H1 (cell line): ENCODE measurements around the gene DMAC2. TPM values are rescaled to one million over a fixed set of nuclear protein-coding genes. Genes with fewer than 3 reads are reported as not detected.

Source experiments
- CTCF ChIA-PET: fragments of 300-600 bp; sonication (Branson Sonifier 250); formaldehyde crosslinking; loops from one replicate; lab custom pipeline; 2021; ENCODE audit not compliant: partially characterized antibody; lab: Charles Lee
- POLR2A ChIA-PET: fragments of 300-600 bp; sonication (Branson Sonifier 250); formaldehyde crosslinking; loops from one replicate; lab custom pipeline; 2021; ENCODE audit warnings: inconsistent platforms; ENCODE audit not compliant: partially characterized antibody; lab: Charles Lee
- DNase-seq, 2 experiments: peaks; one replicate each; pipeline versions ENCODE4 v3.0.0 to v3.0.0-alpha.2; 2010 to 2022; ENCODE audit warnings: low spot score in 2 of 2, low read depth in 1 of 2, mixed read lengths in 1 of 2
- FAIRE-seq: peaks from 2 replicates; lab custom pipeline; 2011; peaks lifted over from hg19 to GRCh38; lab: Jason Lieb, UNC
- H2AFZ ChIP-seq: 2 replicates; pipeline ENCODE4 v1.8.1; 2012; ENCODE audit warnings: low read length, inconsistent platforms
- H2AK5ac ChIP-seq: 2 replicates; pipeline ENCODE4 v1.6.1; 2013; ENCODE audit warnings: low read depth, low read length
- H2BK120ac ChIP-seq: replicated peaks from 2 replicates; pipeline ENCODE3; 2013; ENCODE audit warnings: low read depth, low read length, inconsistent platforms
- H2BK12ac ChIP-seq: 2 replicates; pipeline ENCODE4 v1.6.1; 2013; ENCODE audit warnings: low read depth, low read length
- H2BK15ac ChIP-seq: 2 replicates; pipeline ENCODE4 v1.6.1; 2013; ENCODE audit warnings: low read length
- H2BK20ac ChIP-seq: 2 replicates; pipeline ENCODE4 v1.6.1; 2013; ENCODE audit warnings: low read length
- H2BK5ac ChIP-seq: 2 replicates; pipeline ENCODE4 v1.6.1; 2013; ENCODE audit warnings: low read depth, low read length
- H3K14ac ChIP-seq: 2 replicates; pipeline ENCODE4 v1.6.1; 2013; ENCODE audit warnings: inconsistent platforms; ENCODE audit not compliant: insufficient read length
- H3K18ac ChIP-seq: 2 replicates; pipeline ENCODE4 v1.6.1; 2013; ENCODE audit warnings: low read length; ENCODE audit errors: extremely low read depth
- H3K23ac ChIP-seq: 2 replicates; pipeline ENCODE4 v1.6.1; 2013; ENCODE audit warnings: inconsistent platforms; ENCODE audit not compliant: insufficient read length
- H3K23me2 ChIP-seq: 2 replicates; pipeline ENCODE4 v1.6.1; 2013; ENCODE audit warnings: low read depth, low read length
- H3K27ac ChIP-seq: 2 replicates; pipeline ENCODE4 v1.6.1; 2011; ENCODE audit warnings: low read depth, low read length, inconsistent platforms
- H3K27me3 ChIP-seq, 4 experiments: replicated peaks in 1 of 4; 1 replicate in 1 of 4; 2 replicates in 3 of 4; pipeline versions ENCODE4 v1.6.1 to v1.8.1; 2011 to 2013; ENCODE audit warnings: low read length in 3 of 4, mild to moderate bottlenecking in 3 of 4, inconsistent platforms in 2 of 4, mixed read lengths in 2 of 4, moderate library complexity in 1 of 4; ENCODE audit not compliant: control insufficient read depth in 3 of 4, insufficient read depth in 3 of 4; ENCODE audit errors: extremely low read depth in 1 of 4
- H3K36me3 ChIP-seq, 4 experiments: 2 replicates each; pipeline versions ENCODE4 v1.6.1 to v1.8.1; 2011 to 2013; ENCODE audit warnings: mild to moderate bottlenecking in 4 of 4, low read length in 3 of 4, moderate library complexity in 2 of 4, control low read depth in 1 of 4, inconsistent platforms in 1 of 4; ENCODE audit not compliant: insufficient read depth in 4 of 4, control insufficient read depth in 2 of 4
- H3K4ac ChIP-seq: replicated peaks from 2 replicates; pipeline ENCODE3; 2013; ENCODE audit warnings: low read length, low read depth, mixed read lengths, inconsistent platforms; ENCODE audit not compliant: insufficient read length
- H3K4me1 ChIP-seq, 4 experiments: replicated peaks in 1 of 4; 1 replicate in 1 of 4; 2 replicates in 3 of 4; pipeline versions ENCODE4 v1.6.1 to v1.8.1; 2011 to 2013; ENCODE audit warnings: low read length in 3 of 4, inconsistent platforms in 2 of 4, mixed read lengths in 1 of 4; ENCODE audit not compliant: insufficient read depth in 4 of 4, control insufficient read depth in 3 of 4
- H3K4me2 ChIP-seq, 2 experiments: 2 replicates each; pipeline versions ENCODE4 v1.6.1 to v1.8.1; 2011 to 2013; ENCODE audit warnings: low read depth in 2 of 2, low read length in 2 of 2, control low read depth in 1 of 2, inconsistent platforms in 1 of 2, mild to moderate bottlenecking in 1 of 2; ENCODE audit not compliant: insufficient read depth in 1 of 2
- H3K4me3 ChIP-seq, 4 experiments: fragments of 200-600, 300-600 bp in 1 of 4; sonication (generic), shearing (Covaris generic), sonication (Bioruptor Twin) in 1 of 4; 2 replicates each; pipeline versions ENCODE4 v1.5.1 to v1.8.1; 2011 to 2016; ENCODE audit warnings: low read length in 4 of 4, low read depth in 3 of 4, control low read depth in 2 of 4, inconsistent platforms in 2 of 4, mild to moderate bottlenecking in 2 of 4, mixed read lengths in 1 of 4, moderate library complexity in 1 of 4; ENCODE audit not compliant: insufficient read depth in 2 of 4; ENCODE audit errors: extremely low read depth in 1 of 4
- H3K56ac ChIP-seq: replicated peaks from 2 replicates; pipeline ENCODE3; 2013; ENCODE audit warnings: low read depth, mild to moderate bottlenecking, mixed read lengths, low read length, inconsistent platforms; ENCODE audit not compliant: insufficient read length
- H3K79me1 ChIP-seq: 2 replicates; pipeline ENCODE4 v1.6.1; 2013; ENCODE audit warnings: low read depth, low read length, control low read depth
- H3K79me2 ChIP-seq, 2 experiments: 2 replicates each; pipeline versions ENCODE4 v1.6.1 to v1.8.1; 2012 to 2013; ENCODE audit warnings: low read length in 2 of 2, mild to moderate bottlenecking in 2 of 2, inconsistent platforms in 1 of 2; ENCODE audit not compliant: insufficient read depth in 2 of 2, control insufficient read depth in 1 of 2
- H3K9ac ChIP-seq, 4 experiments: replicated peaks in 1 of 4; 1 replicate in 1 of 4; 2 replicates in 3 of 4; pipeline versions ENCODE4 v1.6.1 to v1.8.1; 2011 to 2013; ENCODE audit warnings: low read depth in 3 of 4, low read length in 3 of 4, control low read depth in 2 of 4, mild to moderate bottlenecking in 2 of 4, moderate library complexity in 2 of 4, inconsistent platforms in 1 of 4; ENCODE audit errors: extremely low read depth in 1 of 4
- H3K9me3 ChIP-seq, 2 experiments: 2 replicates each; pipeline versions ENCODE4 v1.6.1 to v1.8.1; 2012 to 2013; ENCODE audit warnings: mild to moderate bottlenecking in 2 of 2, moderate library complexity in 2 of 2, control low read depth in 1 of 2, inconsistent platforms in 1 of 2, low read depth in 1 of 2, low read length in 1 of 2, mixed read lengths in 1 of 2; ENCODE audit not compliant: insufficient read depth in 2 of 2
- H4K20me1 ChIP-seq, 2 experiments: replicated peaks in 1 of 2; 2 replicates each; pipeline versions ENCODE3 to v1.8.1; 2011 to 2013; ENCODE audit warnings: inconsistent platforms in 2 of 2, low read length in 2 of 2, mild to moderate bottlenecking in 1 of 2; ENCODE audit not compliant: insufficient read depth in 2 of 2, control insufficient read depth in 1 of 2
- H4K5ac ChIP-seq: 2 replicates; pipeline ENCODE4 v1.6.1; 2013; ENCODE audit warnings: low read length, low read depth, mixed read lengths, inconsistent platforms; ENCODE audit not compliant: insufficient read length
- H4K8ac ChIP-seq: 2 replicates; pipeline ENCODE4 v1.8.0; 2013; ENCODE audit warnings: mild to moderate bottlenecking, moderate library complexity, low read length, inconsistent platforms; ENCODE audit not compliant: insufficient read depth; ENCODE audit errors: extremely low read depth
- H4K91ac ChIP-seq: replicated peaks from 2 replicates; pipeline ENCODE3; 2013; ENCODE audit warnings: low read length, mixed read lengths, inconsistent platforms; ENCODE audit not compliant: insufficient read length
- HDAC2 ChIP-seq, 2 experiments: fragments of 300-600 bp in 1 of 2; sonication (generic) in 1 of 2; IDR thresholded peaks; 2 replicates each; pipeline ENCODE4 v1.6.1; 2011 to 2012; ENCODE audit warnings: low read depth in 2 of 2, low read length in 2 of 2, mild to moderate bottlenecking in 2 of 2, moderate library complexity in 2 of 2, borderline replicate concordance in 1 of 2, inconsistent platforms in 1 of 2
- RFX5 ChIP-seq: IDR thresholded peaks from 2 replicates; pipeline ENCODE4 v1.6.1; 2011; ENCODE audit warnings: low read depth, low read length, improper control_type of control experiment, borderline replicate concordance
- RNF2 ChIP-seq: fragments of 200-900, 300-1000 bp; sonication (generic); IDR thresholded peaks from 2 replicates; pipeline ENCODE4 v1.7.1; 2016; ENCODE audit warnings: borderline replicate concordance, low read depth, mild to moderate bottlenecking, antibody characterized with exemption, low read length; ENCODE audit not compliant: poor library complexity, severe bottlenecking; ENCODE audit errors: missing control alignments
- SAP30 ChIP-seq: fragments of 300-600 bp; sonication (generic); IDR thresholded peaks from 2 replicates; pipeline ENCODE4 v1.7.1; 2012; ENCODE audit warnings: low read length, moderate library complexity, mild to moderate bottlenecking, inconsistent platforms; ENCODE audit not compliant: insufficient read depth, insufficient replicate concordance
- SUZ12 ChIP-seq: fragments of 200-600 bp; sonication (generic); IDR thresholded peaks from 2 replicates; pipeline ENCODE4 v1.6.1; 2012; ENCODE audit warnings: mild to moderate bottlenecking, inconsistent platforms, low read length, moderate library complexity, mixed read lengths
- ZNF274 ChIP-seq: IDR thresholded peaks from 2 replicates; pipeline ENCODE4 v1.7.0; 2012; ENCODE audit warnings: low read length, borderline replicate concordance; ENCODE audit errors: extremely low read depth
- WGBS, 2 experiments: shearing (Covaris generic) in 1 of 2; methylation state at CpG; one replicate each; pipeline versions ENCODE4 v1.1.6 to v1.1.7; 2013 to 2015; ENCODE audit warnings: low lambda C conversion rate in 2 of 2, mixed read lengths in 2 of 2, inconsistent platforms in 1 of 2, low coverage in 1 of 2, missing lambda C conversion rate in 1 of 2; ENCODE audit not compliant: insufficient replicate concordance in 2 of 2, insufficient coverage in 1 of 2, insufficient read length in 1 of 2; ENCODE audit errors: extremely low coverage in 1 of 2, missing lambda C conversion rate in 1 of 2; 5-methylcytosine and 5-hydroxymethylcytosine counted together
- polyA plus RNA-seq, 7 experiments: library from polyadenylated mRNA; depleted of rRNA in 3 of 7; stranded (reverse) in 5 of 7; unstranded in 2 of 7; fragments of >200 nt in 5 of 7; fragments of 200-250 nt in 2 of 7; gene quantifications; 1 replicate in 5 of 7; 2 replicates in 1 of 7; 4 replicates in 1 of 7; pipeline versions ENCODE4 v1.2.1 to v1.2.3, GENCODE V29; 2011 to 2013; ENCODE audit warnings: missing spikeins in 2 of 7, mixed read lengths in 2 of 7
- total RNA-seq: library from RNA; stranded (reverse); fragmentation: NEBNext Ultra II Directional; extraction: Animal tissue kit (Norgen Biotek cat#: 25700); gene quantifications from 2 replicates; pipeline ENCODE4 v1.2.1, GENCODE V29; 2021

Gene DMAC2
- total and polyA plus RNA-seq, 2 of the 8 experiments (the other 6 are each of a cell fraction or from before 2014, with no cell fraction given), result 86.8 to 170 TPM

DNA sequence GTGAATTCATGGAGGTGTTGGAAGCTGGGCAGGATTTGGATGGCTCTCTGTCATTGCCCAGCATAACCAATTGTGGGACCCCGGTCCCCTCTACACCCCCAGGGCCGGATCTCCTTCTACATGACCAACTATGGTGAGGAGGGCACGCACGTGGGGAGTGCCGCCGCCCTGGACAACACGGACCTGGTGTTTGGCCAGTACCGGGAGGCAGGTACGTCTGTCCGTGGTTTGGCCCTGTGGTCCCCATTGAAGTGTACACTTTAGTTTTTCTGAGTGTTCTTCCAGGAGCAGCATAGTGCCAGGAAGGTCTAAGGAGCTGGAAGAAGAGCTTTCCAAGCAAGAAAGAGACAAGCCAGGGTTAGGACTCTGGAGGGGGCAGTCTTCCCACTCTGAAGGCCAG is 25.8 kb downstream of the DMAC2 start:
- H3K14ac ChIP-seq, result no peak overlapping the region
- no peak overlapping the region for H3K4me2 ChIP-seq
- TF ChIP-seq SUZ12 (no peak), SAP30 (no peak), RFX5 (no peak), ZNF274 (no peak), RNF2 (no peak), HDAC2 (IDR thresholded peaks at IDR 0.05; ENCODE audit: borderline replicate concordance in 1 of 2, low read depth in 2 of 2, low read length in 2 of 2) (no peak)
- H4K20me1 ChIP-seq, result peaks cover 0 to 5% of the 10 kb centered on the region in 2 experiments
- no peak for FAIRE-seq
- H3K4me3 ChIP-seq, result no peak overlapping the region
- H3K18ac ChIP-seq, result no peak overlapping the region
- no peaks in the 10 kb centered on the region; a peak in 1 of 7 replicates for H3K27me3 ChIP-seq
- H3K23me2 ChIP-seq, result no peaks in the 10 kb centered on the region
- no peak overlapping the region for H2AFZ ChIP-seq
- no peak overlapping the region for H3K9ac ChIP-seq
- DNase-seq, result no peak
- no peak overlapping the region for H4K8ac ChIP-seq
- no peak overlapping the region for H4K91ac ChIP-seq
- H3K23ac ChIP-seq, result no peak overlapping the region
- H3K79me2 ChIP-seq, result no peaks in the 10 kb centered on the region
- no peak overlapping the region for H2BK5ac ChIP-seq
- H3K27ac ChIP-seq, result no peak overlapping the region
- H3K56ac ChIP-seq, result no peak overlapping the region
- H2BK120ac ChIP-seq, result no peak overlapping the region
- WGBS, 2 experiments, result 96% methylated on average over 5 of the region's 10 CpGs; no CpG with 5 or more reads in 1 of the 2 experiments
- no peak overlapping the region for H2BK12ac ChIP-seq
- H3K4ac ChIP-seq, result no peak overlapping the region
- H3K36me3 ChIP-seq, result peaks cover 2 to 9% (median 5%) of the 10 kb centered on the region in 4 experiments; a peak in 5 of 8 replicates
- POLR2A ChIA-PET, result interaction anchor here (1.8 kb wide), 1 partner anchor 26 kb away, joined by 4 read pairs; the partner anchor contains the start of gene DMAC2
- H2AK5ac ChIP-seq, result no peak overlapping the region
- H2BK20ac ChIP-seq, result no peak overlapping the region
- H2BK15ac ChIP-seq, result no peak overlapping the region
- no peak overlapping the region for H4K5ac ChIP-seq
- CTCF ChIA-PET, result no interaction called here
- no peaks in the 10 kb centered on the region for H3K4me1 ChIP-seq
- no peaks in the 10 kb centered on the region for H3K9me3 ChIP-seq
- H3K79me1 ChIP-seq, result no peaks in the 10 kb centered on the region
